ENCODE data around the gene SEMA5B.

DNA sequence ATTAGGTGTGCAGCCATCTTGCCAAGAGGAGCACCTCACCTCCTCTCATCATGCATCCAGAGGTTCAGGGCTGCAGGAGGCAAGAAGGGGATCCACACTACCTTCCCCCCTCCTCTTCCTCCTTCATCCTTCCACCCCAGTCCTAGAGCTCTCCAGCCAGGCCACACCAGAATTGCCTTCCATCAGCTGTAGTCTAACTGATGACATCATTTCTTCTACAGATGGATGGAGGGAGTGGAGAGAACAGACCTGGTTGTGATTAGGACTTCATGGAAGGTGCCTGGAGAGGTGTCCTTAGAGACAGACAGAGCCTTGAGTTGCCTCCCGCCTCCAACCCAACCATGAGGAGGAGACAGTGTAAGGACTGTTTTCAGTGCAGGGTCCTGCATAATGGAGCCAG is 14.9 kb downstream of the SEMA5B start:
- TF ChIP-seq, protein P1, sequence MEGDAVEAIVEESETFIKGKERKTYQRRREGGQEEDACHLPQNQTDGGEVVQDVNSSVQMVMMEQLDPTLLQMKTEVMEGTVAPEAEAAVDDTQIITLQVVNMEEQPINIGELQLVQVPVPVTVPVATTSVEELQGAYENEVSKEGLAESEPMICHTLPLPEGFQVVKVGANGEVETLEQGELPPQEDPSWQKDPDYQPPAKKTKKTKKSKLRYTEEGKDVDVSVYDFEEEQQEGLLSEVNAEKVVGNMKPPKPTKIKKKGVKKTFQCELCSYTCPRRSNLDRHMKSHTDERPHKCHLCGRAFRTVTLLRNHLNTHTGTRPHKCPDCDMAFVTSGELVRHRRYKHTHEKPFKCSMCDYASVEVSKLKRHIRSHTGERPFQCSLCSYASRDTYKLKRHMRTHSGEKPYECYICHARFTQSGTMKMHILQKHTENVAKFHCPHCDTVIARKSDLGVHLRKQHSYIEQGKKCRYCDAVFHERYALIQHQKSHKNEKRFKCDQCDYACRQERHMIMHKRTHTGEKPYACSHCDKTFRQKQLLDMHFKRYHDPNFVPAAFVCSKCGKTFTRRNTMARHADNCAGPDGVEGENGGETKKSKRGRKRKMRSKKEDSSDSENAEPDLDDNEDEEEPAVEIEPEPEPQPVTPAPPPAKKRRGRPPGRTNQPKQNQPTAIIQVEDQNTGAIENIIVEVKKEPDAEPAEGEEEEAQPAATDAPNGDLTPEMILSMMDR (IDR thresholded peaks at IDR 0.05), result no peak
- TF ChIP-seq POLR2AphosphoS5 (IDR thresholded peaks at IDR 0.05), result no peak
